ENCODE results near the gene SMIM34.
"Not testable (repeated sequence)": the region's sequence is repeated elsewhere in the genome, so short reads cannot be mapped to it uniquely, and the experiment has no call there.

The SMIM34 gene, protein sequence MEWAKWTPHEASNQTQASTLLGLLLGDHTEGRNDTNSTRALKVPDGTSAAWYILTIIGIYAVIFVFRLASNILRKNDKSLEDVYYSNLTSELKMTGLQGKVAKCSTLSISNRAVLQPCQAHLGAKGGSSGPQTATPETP

DNA sequence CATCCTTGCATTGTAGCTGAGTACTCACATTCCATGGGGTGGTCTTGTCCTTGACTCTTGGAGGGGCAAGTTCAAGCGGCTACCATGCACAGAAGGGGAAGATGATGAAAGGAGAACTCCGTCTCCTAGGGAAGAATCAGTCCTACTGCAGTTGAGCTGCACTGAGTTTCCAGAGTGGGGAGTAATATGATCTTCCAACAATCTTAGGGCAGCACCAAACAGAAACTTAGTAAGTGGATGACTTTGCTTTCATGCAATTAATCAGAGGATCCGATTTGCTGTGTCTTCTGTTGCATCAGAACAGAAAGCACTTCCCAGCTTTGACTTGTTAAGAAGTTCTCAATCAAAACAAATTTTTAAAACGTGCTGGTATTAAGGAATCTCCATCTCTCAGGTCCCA, at the start of gene SMIM34:
SMIM34 (minus strand) TSS at position 147 of the 400 bp plus-strand sequence; CDS start at position 35, 112 bp downstream.
- DNase-seq, result not testable (repeated sequence)

DNA sequence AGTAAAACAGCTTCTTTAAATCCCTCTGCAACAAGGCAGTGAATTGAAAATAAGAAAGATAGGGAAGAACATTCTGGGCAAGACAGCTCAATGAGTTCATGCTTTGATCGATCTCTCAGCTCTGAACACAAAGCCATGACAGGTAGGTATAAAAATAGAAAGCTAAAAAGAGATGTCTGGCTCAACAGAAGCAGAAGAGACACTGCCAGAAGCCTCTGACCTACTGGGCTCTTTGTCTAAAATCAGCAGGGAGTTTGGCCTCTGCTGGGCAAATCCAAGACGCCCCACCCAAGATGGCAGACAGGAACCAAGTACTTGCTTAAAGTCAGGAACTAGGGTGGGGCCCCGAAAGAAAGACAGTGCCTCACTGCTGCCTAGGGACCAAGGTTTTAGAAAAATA, 43.6 kb upstream of the SMIM34 start:
- DNase-seq, result not testable (repeated sequence)

DNA sequence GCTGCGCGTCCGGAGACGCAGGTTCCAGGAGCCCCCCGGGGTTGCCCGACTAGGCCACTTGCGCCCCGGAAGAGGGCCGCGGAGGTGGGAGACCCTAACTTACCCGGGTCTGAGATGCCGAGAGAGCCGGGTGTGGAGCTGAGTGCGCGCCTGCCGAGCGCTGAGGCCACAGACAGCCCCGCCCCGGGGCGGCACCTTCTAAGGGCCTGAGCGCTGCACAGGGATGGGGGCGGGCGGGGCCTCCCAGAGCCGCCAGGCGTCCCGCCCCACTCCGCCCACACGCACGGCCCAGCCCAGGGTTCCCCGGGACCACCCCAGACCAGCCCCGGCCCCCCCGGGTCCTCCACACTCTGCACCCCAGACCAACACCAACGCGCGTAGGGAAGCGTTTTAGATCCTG, 35.7 kb upstream of the SMIM34 start:
- not testable (repeated sequence) for DNase-seq

DNA sequence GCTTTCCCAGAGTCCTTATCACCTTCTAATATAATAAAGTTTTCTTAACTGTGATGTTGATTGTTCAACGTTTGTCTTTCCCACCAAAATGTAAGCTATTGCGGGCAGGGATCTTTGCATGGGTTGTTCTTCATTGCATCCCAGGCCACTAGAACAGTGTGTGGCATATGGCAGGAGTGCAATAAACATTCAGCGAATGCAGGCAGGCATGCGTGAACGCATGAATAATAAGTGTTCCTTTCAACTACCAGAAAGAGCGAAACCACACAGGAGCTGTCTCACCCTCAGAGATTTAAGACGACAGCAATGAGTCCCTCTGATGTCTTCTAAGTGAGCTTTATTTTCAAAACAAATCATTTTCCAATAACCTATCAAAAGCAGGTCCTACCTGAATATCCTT, 34.5 kb upstream of the SMIM34 start:
- DNase-seq, result not testable (repeated sequence)

DNA sequence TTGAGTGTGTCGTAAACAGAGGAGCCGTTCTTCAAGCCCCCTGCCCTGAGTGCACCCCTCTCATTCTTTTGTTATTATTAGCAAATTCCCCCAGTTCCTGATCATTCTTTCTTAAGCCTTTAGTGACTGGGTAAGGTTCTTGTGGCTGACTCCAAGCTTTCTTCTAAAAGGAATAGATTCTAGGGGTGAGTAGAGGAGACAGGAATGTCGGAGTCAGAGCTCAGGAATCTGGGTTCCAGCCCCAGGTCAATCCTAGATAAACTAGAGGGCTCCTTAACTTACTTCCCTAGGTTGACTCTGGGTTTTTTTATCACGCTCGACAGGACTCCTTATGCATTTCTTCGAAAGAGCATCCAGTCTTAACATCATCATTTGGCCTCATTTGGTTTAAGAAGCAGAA, 32.4 kb upstream of the SMIM34 start:
- not testable (repeated sequence) for DNase-seq

DNA sequence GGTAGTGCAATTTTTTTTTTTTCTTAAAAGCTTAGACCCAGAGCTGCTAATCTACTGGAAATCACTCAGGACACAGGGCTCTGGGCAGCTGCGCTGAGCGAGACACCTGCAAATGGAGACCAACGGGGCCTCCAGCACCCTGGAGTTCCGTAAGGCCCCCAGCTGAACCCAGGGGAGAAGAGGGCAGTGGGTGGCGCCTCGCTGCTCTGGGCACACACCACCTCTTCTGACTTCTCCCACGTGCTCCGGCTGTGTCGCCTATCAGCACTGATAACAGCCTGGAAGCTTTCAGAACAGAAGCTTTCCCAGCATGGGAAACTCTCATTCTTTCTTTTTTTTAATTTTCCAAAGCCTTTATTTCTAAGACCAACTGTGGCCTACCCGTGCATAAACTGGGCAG, 31.9 kb upstream of the SMIM34 start:
- not testable (repeated sequence) for DNase-seq

DNA sequence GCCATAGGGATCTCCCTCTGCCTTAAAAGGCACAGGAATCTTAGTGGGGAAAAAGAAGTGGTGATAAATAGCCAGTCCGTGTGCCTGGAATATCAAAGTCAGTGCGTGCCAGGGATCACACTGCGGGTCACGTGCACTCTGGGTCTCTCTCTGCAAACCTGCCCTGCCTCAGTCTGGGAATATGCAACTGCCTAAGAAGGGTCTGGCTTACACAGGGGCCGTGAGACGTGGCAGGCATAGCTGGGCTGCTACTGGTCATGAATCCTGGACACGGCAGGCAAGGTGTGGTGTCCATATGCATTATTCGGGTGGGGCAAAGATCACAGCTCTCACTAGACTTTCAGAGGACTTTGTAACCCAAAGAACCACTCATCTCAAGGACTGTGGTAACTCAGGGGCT, 23.3 kb upstream of the SMIM34 start:
- not testable (repeated sequence) for DNase-seq

DNA sequence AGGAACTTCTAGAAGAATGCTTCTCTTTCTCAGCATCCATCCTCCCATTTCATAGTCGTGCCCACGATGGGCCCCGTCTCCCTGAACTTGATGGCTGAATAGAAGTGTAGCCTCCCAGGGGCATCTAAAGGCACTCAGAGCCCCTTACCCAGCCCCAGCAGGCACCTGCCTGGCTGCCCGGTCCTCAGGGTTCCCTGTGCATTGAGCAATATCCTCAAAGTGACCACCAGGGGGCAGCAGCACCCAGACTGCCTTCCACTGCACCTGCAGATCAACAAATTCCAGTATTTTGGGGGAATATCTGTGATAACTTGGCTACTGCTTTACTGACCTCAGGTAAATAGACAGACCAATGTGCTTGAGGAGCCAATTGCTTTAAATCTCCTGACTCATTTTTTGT, 19.7 kb upstream of the SMIM34 start:
- not testable (repeated sequence) for DNase-seq

DNA sequence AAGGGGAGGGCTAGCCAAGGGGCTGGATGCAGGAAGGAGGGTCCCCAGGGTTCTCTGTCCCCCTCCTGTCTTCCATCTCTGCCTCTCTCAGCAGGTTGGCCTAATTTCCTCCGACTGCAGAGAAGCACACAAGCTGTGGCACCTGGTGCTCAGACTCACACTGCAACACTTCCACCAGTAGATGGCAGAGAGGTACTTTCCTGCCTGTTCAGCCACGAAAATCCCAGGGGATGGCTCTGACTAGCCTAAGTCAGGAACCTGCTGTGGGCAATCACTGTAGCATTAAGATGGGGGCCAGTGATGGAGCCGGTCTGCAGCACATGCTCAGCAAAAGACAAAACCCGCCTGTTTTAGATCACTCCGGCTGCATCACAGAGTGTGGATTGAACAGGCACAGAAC, 6.0 kb upstream of the SMIM34 start:
- not testable (repeated sequence) for DNase-seq

DNA sequence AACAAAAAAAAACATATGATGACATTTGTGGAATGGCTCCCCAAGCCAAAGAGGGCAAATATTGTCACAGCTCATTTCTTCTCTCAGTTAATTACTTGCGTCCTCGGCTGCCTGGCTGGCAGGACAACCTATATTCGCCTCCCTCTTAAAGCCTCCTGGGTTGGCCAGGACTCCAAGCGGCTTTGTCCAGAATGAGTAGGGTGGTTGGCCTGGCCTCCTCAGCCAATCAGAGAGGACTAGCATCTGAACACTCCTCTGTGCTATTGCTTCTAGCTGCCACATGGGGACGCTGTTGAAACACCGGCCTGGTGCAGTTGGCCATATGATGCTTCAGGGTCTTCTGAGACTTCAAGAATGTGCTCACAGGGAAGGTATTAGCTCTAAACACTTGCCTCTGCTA, 4.7 kb upstream of the SMIM34 start:
- not testable (repeated sequence) for DNase-seq

DNA sequence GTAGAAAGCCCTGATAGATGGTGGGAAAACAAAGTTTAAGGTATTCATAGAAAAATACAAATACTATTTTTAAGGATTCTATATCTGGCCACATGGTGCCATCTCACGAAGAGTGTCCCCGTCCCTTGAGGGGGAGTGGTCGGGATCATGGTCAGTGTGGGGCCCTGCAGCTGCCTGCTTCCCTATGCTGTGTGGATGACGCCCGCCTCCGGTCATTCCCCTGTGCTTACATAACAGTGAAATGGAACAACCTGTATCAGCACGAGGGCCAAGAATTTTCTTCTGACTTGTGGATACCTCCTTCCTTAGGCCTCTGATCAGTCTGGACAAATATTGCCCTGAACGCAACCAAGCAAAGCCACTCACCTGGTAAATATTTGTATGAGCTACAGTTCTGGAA, 3.6 kb upstream of the SMIM34 start:
- not testable (repeated sequence) for DNase-seq

DNA sequence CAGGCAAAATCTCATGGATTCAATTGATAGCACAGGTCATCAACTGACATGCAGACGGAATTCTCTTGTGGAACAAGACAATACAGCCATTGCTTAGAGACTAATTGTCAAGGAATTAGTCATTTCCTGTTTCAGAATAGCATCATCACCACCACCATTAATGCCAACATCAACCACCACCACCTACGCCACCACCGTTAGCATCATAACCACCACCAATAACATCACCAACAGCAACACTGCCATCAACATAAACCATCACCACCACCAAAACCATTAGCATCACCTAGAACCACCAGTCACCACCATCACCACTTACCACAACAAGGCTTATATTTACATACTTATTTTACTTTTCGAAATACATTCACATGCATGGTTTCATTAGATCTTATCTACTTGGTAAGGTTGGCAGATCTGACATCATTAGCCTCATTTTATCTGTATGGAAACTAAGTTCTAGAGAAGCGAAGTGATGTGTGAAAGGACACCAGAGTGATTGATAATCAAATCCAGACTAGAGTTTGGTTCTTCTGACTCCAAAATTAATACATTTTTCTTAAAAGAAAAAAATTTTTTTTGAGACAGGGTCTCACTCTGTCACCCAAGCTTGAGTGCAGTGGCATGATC, 6.2 kb downstream of the SMIM34 start:
- DNase-seq, result not testable (repeated sequence)

DNA sequence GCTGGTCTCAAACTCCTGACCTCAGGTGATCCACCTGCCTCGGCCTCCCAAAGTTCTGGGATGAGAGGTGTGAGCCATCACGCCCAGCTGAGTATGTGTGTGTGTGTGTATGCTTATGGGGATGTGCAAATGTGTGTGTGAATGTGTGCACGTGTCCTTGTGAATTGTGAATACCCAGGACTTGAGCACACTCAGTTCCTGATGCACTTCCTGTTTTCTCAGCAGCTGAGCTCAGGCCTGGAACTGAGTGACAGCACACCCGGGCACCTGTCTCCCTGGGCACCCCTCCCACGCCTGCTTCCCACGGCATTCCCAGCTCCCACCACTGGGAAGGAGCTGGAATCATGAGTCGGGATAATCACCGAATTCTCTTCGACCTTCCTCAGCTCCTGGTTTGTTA, 16.5 kb downstream of the SMIM34 start:
- DNase-seq, result not testable (repeated sequence)

DNA sequence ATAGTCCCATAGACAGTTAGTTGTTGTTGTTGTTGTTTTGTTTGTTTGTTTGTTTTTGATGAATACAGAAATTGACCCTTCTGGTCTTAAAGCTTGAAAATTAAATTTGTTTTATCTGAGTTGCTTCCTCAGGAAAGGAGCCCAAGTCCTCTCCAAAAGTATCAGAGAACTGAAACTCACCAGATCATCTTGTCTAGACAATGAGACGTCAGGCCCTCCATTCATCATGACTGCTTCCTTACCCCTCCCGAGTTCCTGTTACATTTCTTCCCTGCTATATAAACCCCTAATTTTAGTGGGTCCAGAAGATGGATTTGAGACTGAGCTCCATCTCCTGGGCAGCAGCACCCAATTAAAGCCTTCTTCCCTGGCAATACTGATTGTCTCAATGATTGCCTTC, 17.1 kb downstream of the SMIM34 start:
- not testable (repeated sequence) for DNase-seq

DNA sequence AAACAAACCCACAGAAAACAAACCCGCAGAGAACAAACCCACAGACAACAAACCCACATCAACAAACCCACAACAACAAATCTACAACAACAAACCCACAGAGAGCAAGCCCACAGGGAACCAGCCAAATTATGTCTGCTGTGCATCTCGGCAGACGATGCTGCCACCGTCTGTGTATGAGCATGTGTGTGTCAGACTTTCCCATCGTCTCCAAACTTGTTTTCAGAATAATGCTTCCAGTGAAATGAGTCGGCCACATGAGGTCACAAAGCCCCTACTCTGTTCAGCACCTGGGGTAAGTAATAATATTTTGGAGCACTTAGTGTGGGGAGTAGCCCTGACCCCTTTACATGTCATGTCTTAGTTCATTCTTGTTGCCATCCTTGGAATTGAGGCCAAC, 17.6 kb downstream of the SMIM34 start:
- not testable (repeated sequence) for DNase-seq

DNA sequence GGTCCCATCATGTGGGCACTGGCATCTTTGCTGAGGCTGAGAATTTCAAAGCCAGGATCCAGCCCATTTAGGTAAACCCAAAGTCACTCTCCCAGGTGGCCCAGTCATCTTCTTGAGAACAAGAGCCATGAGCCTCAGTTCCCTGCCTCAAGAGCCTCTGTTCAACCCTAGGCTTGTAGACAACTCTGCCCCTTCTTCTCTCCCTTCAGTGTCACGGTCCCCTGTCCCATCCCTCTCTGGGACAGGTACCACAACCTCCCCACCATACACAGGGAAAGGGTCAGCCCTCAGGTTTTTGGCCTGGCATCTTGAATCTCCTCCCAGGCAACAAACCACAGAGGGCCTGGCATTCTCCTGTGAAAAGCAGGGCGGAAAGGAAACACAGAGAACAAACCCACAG, 18.1 kb downstream of the SMIM34 start:
- DNase-seq, result not testable (repeated sequence)

DNA sequence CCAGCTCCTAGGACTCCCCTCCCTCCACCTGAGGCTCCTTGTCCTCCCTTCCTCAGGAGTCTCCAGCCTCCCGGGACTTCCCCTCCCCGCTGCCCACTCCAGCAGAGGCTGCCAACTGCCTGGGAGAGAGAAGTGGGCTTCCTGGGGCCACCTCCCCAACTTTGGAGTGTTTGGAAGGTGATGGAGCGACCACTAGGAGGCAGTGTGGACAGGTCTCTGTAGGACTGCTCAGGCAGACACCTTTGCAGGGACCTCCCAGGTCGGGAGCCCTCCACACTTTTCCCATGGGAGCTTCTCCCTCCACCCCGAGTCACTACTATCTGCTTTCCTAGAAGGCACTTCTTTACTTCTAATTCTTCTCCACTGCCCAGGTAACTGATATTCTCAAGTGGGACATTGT, 19.0 kb downstream of the SMIM34 start:
- not testable (repeated sequence) for DNase-seq

DNA sequence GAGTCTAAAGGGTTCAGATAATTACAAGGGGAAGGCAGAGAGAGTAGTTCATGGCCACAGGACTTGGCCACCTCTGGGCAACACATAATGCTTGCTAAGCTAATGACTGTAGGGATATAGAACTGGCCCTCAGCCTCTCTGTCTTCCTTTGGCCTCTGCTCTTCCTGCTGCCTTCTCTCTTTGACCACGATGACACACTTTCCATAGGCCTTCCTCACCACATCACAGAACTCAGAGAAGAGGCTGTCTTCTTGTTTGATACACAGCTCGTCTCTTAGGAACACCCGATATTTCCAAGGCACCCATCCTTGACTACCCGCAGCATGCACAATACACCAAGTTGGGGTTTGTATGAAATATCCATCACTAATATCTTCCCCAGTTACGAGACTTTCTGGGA, 23.2 kb downstream of the SMIM34 start:
- not testable (repeated sequence) for DNase-seq

DNA sequence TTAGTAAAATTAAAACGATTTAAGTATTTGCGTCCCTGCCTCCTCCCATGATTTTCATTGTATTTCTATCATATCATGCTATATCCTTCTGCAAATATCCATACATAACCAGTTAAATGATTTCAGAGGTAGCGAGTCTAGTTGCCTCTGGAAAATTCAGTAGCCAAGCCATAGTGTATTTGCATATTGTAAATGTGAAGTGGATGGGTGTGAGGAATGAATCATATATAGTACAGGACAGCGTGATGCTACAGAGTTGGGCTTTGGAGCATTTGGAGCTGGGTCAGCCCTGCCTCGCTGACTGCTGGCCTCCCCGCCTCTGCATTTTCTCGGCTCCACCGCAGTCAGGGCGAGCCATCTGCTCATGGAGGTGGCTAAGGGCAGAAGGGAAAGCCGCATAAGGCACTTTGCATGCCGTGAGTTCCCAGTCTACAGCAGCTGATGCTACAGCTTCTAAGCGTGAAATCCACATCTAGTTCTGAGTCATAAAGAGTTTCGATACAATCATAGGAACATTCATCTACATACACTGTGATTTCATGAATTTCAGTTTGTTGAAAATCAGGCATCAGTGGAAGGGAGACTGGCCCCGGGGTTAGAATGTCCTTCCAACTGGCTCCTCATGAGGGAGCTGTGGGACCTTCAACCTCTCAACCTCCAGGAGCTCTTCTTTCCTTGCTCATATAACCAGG, 39.9 kb downstream of the SMIM34 start:
- not testable (repeated sequence) for DNase-seq

DNA sequence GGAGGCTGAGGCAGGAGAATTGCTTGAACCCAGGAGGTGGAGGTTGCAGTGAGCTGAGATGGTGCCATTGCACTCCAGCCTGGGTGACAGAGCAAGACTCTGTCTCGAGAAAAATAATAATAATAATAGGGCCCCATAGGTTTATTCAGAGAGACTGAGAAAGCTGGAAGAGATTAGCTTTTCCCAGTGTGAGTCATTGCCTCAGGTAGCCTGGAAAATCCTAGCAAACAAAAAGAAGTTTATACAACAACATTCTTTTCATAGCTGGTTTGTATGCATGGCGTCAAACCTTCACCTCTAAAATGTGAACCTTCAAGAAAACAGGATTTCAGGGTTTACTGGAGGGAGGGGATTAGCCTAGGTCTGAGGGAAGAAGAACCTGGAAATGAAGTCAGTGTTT, 40.6 kb downstream of the SMIM34 start:
- DNase-seq, result not testable (repeated sequence)

DNA sequence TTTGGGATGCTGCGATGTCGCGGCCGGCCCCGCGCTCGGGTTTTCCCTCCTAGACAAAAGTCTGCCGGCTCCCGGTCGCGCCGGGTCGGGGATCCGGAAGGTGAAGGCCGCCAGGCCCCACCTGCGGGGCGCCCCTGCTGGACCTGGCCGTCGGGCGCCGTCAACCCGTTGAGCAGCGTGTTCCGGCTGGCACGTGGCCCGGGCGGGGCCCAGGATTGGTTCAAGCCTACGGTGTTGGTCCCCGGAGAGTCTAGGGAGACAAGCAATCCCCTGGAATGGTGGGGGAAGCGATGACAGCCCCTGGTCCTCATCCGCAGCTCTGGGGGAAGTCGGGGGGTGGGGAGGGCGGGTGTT, 48.2 kb downstream of the SMIM34 start:
- not testable (repeated sequence) for DNase-seq

DNA sequence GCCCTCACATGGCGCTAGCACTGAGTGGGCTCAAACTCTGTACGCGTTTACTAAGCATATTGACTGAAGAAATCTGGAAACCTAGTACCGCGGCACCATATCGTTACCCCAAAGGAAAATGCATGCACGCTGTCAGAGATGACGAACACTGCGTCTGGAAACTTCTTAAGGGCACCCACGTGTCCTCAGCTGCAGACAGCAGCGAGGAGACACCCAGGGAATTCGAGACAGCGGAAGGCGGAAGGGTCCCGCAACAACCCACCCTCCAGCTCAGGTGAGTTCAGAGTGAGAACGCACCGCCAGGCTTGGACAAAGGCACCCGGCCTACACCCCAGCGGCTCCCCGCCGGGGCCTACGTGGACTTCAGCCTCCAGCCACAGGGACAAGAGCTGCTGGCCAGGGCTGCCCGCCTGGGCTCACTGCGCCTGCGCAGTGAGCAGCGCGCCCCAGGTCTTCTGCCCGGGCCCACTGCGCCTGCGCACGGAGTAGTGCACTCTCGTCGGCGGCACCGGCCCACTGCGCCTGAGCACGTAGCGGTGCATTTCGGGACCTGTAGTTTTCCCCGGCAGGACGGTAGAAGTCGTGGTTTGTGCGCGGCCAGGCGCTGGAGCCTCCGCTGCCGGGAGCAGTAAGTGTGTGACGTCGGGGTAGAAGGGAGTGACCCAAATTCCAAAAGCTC, 48.7 kb downstream of the SMIM34 start, which contains the start of gene SMIM11:
SMIM11 (plus strand) TSS at position 568 of the 679 bp plus-strand sequence. CDS start 3,998 bp downstream, outside the sequence.
- DNase-seq, result not testable (repeated sequence)

DNA sequence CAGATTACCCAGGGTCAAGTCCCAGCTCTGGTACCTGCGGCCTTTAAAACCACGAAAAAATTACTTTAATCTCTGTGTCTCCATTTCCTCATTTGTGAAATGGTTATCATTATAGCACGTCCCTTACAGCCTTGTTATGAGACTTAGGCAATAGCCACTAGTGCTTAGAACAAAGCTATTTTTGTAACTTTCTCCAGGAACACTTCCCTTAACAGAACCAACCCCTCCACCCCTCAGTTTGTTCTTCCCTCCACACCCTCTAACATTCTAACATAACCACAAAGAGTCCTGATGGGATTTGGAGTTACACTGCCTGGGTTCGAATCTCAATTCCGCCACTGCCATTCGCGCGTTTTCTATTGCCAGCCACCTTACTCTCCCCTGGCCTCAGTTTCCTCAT, 49.3 kb downstream of the SMIM34 start:
- not testable (repeated sequence) for DNase-seq

DNA sequence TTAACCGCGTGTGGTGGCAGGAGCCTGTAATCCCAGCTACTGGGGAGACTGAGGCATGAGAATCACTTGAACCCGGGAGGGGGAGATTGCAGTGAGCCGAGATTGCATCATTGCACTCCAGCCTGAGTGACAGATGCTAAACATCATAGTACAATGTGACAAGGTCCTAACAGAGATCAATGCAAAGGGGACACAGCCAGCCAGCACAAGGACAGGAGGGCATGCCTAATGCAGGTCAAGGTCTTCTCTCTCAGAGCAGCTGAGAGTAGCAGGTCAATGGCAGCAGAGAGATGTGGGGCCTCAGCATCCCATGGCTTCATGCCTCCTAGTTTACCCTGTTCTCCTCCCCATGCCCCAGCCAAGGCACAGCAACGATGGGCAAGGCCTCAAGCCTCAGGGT, 51.4 kb downstream of the SMIM34 start:
- DNase-seq, result no peak
